Stomach (tissue), 4 donors: ENCODE measurements around the gene RPL21.

Experiments
- CTCF ChIP-seq, 7 experiments: fragments of 450-650 bp in 4 of 7; fragments of 200-600 bp in 3 of 7; sonication (generic) in 3 of 7; IDR thresholded peaks; one replicate each; pipeline ENCODE4 v1.5.1; 2016 to 2019; ENCODE audit warnings: antibody characterized with exemption in 7 of 7, control low read depth in 2 of 7, mild to moderate bottlenecking in 1 of 7
- EP300 ChIP-seq: sonication (generic); formaldehyde crosslinking; IDR thresholded peaks from one replicate; pipeline ENCODE4 v1.6.1; 2017; ENCODE audit warnings: antibody characterized with exemption
- POLR2AphosphoS5 ChIP-seq, 3 donors: sonication (generic); formaldehyde crosslinking; IDR thresholded peaks; one replicate each; pipeline ENCODE4 v1.6.1; 2016; ENCODE audit warnings: antibody characterized with exemption in 3 of 3

- TF ChIP-seq CTCF (IDR thresholded peaks at IDR 0.05) (no peak), EP300 (no peak), POLR2AphosphoS5 (IDR thresholded peaks at IDR 0.05) (no peak)
These were observed 39.4 kb downstream of the RPL21 start for GRCh38 chr13:27290715-27291114.
